WTC11 (cell line): Measurements from ENCODE around the gene KDM6B. TPM values are rescaled to one million over a fixed set of nuclear protein-coding genes. Genes with fewer than 3 reads are reported as not detected.

Experiments
- ATAC-seq: fragments of 200-7000 bp; cut with Tn5 transposase; 2 replicates; pipeline ENCODE4 v1.10.0; 2021; ENCODE audit warnings: mild to moderate bottlenecking, moderate library complexity
- CTCF ChIA-PET: fragments of 300-600 bp; sonication (Branson Sonifier 250); formaldehyde crosslinking; loops from one replicate; lab custom pipeline; 2021; ENCODE audit warnings: antibody characterized with exemption; lab: Charles Lee
- POLR2A ChIA-PET: fragments of 350-600 bp; sonication (Branson Sonifier 250); formaldehyde crosslinking; loops from one replicate; lab custom pipeline; 2021; ENCODE audit warnings: antibody characterized with exemption; lab: Charles Lee
- DNase-seq: peaks from one replicate; pipeline ENCODE4 v3.0.0; 2021; ENCODE audit warnings: low spot score
- H3K27ac Mint-ChIP-seq: 2 replicates; pipeline ENCODE4 v1.8.0; 2021; ENCODE audit warnings: mixed read lengths
- H3K27me3 Mint-ChIP-seq: 2 replicates; pipeline ENCODE4 v1.8.0; 2021; ENCODE audit warnings: low read depth, mild to moderate bottlenecking, moderate library complexity, mixed read lengths
- H3K36me3 Mint-ChIP-seq: 2 replicates; pipeline ENCODE4 v1.8.0; 2021; ENCODE audit warnings: mixed read lengths
- H3K4me1 Mint-ChIP-seq: 2 replicates; pipeline ENCODE4 v1.8.0; 2022; ENCODE audit warnings: mixed read lengths
- H3K4me3 Mint-ChIP-seq: 2 replicates; pipeline ENCODE4 v1.8.0; 2021; ENCODE audit warnings: mild to moderate bottlenecking, moderate library complexity, mixed read lengths
- H3K9me3 Mint-ChIP-seq: 2 replicates; pipeline ENCODE4 v1.8.0; 2021; ENCODE audit warnings: mixed read lengths
- CREB1 ChIP-seq: sonication (generic); formaldehyde crosslinking; IDR thresholded peaks from 2 replicates; pipeline ENCODE4 v1.8.0; 2023; ENCODE audit warnings: mild to moderate bottlenecking, missing genetic modification reagents
- FOXK1 ChIP-seq: sonication (generic); formaldehyde crosslinking; IDR thresholded peaks from 2 replicates; pipeline ENCODE4 v1.8.0; 2022; ENCODE audit warnings: mild to moderate bottlenecking, moderate library complexity, missing genetic modification reagents
- FOXP4 ChIP-seq: sonication (generic); formaldehyde crosslinking; IDR thresholded peaks from 2 replicates; pipeline ENCODE4 v1.8.0; 2022; ENCODE audit warnings: mild to moderate bottlenecking, missing genetic modification reagents
- IRF2 ChIP-seq: sonication (generic); formaldehyde crosslinking; IDR thresholded peaks from 2 replicates; pipeline ENCODE4 v1.8.0; 2022; ENCODE audit warnings: low read depth, missing genetic modification reagents, borderline replicate concordance
- MLX ChIP-seq: sonication (generic); formaldehyde crosslinking; IDR thresholded peaks from 2 replicates; pipeline ENCODE4 v1.8.1; 2023; ENCODE audit warnings: mild to moderate bottlenecking, missing genetic modification reagents, moderate library complexity
- MXD4 ChIP-seq: fragments of 250-450 bp; sonication (Bioruptor Pico); IDR thresholded peaks from 2 replicates; pipeline ENCODE4 v1.8.0; 2021; ENCODE audit warnings: mild to moderate bottlenecking, moderate library complexity, borderline replicate concordance
- MYBL2 ChIP-seq: sonication (generic); formaldehyde crosslinking; IDR thresholded peaks from 2 replicates; pipeline ENCODE4 v1.8.1; 2023; ENCODE audit warnings: mild to moderate bottlenecking, moderate library complexity, missing genetic modification reagents
- SMAD4 ChIP-seq: sonication (generic); formaldehyde crosslinking; IDR thresholded peaks from 2 replicates; pipeline ENCODE4 v1.8.0; 2022; ENCODE audit warnings: mild to moderate bottlenecking, missing genetic modification reagents
- SP1 ChIP-seq: sonication (generic); formaldehyde crosslinking; conservative IDR thresholded peaks from 2 replicates; pipeline ENCODE4 v1.8.1; 2022; ENCODE audit warnings: missing genetic modification reagents
- TEAD4 ChIP-seq: sonication (generic); formaldehyde crosslinking; IDR thresholded peaks from 2 replicates; pipeline ENCODE4 v1.8.0; 2022; ENCODE audit warnings: mild to moderate bottlenecking, missing genetic modification reagents
- ZNF317 ChIP-seq: sonication (generic); formaldehyde crosslinking; IDR thresholded peaks from 2 replicates; pipeline ENCODE4 v1.8.1; 2023; ENCODE audit warnings: low read depth, mild to moderate bottlenecking, moderate library complexity, missing genetic modification reagents, borderline replicate concordance
- ZNF416 ChIP-seq: fragments of 250-450 bp; sonication (Bioruptor Pico); IDR thresholded peaks from 2 replicates; pipeline ENCODE4 v1.9.0; 2021; ENCODE audit warnings: mild to moderate bottlenecking, inconsistent platforms
- ZNF671 ChIP-seq: fragments of 250-450 bp; sonication (Bioruptor Pico); IDR thresholded peaks from 2 replicates; pipeline ENCODE4 v1.8.0; 2021; ENCODE audit warnings: mild to moderate bottlenecking
- total RNA-seq: library from RNA; stranded (reverse); gene quantifications from 3 replicates; pipeline ENCODE4 v1.2.3, GENCODE V29; 2021
- TF ChIP-seq, protein P1 (sequence below): sonication (generic); formaldehyde crosslinking; IDR thresholded peaks from 2 replicates; pipeline ENCODE4 v1.8.1; 2022; ENCODE audit warnings: low read depth, missing genetic modification reagents, borderline replicate concordance
- TF ChIP-seq, protein P2 (sequence below): sonication (generic); formaldehyde crosslinking; IDR thresholded peaks from 2 replicates; pipeline ENCODE4 v1.8.1; 2022; ENCODE audit warnings: low read depth, mild to moderate bottlenecking, moderate library complexity, missing genetic modification reagents, borderline replicate concordance
- TF ChIP-seq, protein P3 (sequence below): sonication (generic); formaldehyde crosslinking; IDR thresholded peaks from 2 replicates; pipeline ENCODE4 v1.8.0; 2022; ENCODE audit warnings: missing genetic modification reagents
- TF ChIP-seq, protein P4 (sequence below): sonication (generic); formaldehyde crosslinking; IDR thresholded peaks from 2 replicates; pipeline ENCODE4 v1.8.0; 2023; ENCODE audit warnings: missing genetic modification reagents
- TF ChIP-seq, protein P5 (sequence below): sonication (generic); formaldehyde crosslinking; IDR thresholded peaks from 2 replicates; pipeline ENCODE4 v1.8.1; 2023; ENCODE audit warnings: mild to moderate bottlenecking, missing genetic modification reagents, borderline replicate concordance

Gene KDM6B
- total RNA-seq, 1 experiment from 2014 or later = 13.2 TPM

DNA sequence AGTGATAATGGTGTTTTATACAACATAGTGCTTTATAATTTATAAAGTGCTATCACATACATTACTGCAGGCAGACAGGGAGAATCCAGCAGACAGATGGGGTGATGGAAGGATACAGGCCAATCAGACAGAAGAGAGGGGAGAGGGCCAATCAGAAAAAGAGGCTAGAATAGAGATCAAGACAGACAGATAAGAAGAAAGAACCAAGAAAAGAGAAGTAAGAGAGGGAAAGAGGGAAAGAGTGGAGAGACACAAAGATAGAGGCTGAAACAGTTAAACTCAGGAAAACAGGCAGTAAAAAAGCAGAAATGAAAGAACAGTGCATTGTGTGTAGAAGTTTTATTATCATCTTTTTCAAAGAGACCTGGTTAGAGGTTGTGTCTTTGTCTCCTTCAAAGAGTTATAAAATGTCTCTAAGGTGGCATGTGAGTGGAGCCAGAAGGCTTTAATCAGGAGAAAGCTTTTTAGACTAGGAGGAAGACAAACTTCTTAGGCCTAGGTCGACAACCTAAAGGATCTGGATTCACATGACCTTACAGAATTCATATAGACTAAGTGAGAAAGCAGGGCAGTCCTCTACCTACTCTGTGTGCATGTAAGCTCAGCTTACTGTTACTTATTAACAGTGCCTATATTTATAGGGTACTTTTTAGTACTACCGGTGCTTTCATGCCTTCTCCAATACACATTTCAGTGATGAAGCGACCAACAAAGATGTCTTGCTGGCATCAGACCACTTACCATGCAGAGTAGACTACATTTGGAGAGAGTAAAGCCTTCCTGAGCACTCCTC is 46.3 kb downstream of the KDM6B start:
- no peak overlapping the region for H3K27ac Mint-ChIP-seq
- CTCF ChIA-PET = no interaction called here
- H3K4me3 Mint-ChIP-seq = no peak overlapping the region
- POLR2A ChIA-PET = no interaction called here
- peaks cover 2% of the 10 kb centered on the region; the same call in 1 of the 2 replicates for H3K4me1 Mint-ChIP-seq
- no peaks in the 10 kb centered on the region for H3K36me3 Mint-ChIP-seq
- ATAC-seq (no peak), DNase-seq (no peak)
- no peaks in the 10 kb centered on the region for H3K9me3 Mint-ChIP-seq
- no peak for TF ChIP-seq SMAD4 (CRISPR knock-in tag)
- TF ChIP-seq MXD4 (CRISPR knock-in tag) = no peak
- no peak for TF ChIP-seq ZNF317 (CRISPR knock-in tag)
- no peak for TF ChIP-seq IRF2 (CRISPR knock-in tag)
- TF ChIP-seq MYBL2 (CRISPR knock-in tag) = no peak
- TF ChIP-seq ZNF671 (CRISPR knock-in tag) = no peak
- TF ChIP-seq, protein P1, sequence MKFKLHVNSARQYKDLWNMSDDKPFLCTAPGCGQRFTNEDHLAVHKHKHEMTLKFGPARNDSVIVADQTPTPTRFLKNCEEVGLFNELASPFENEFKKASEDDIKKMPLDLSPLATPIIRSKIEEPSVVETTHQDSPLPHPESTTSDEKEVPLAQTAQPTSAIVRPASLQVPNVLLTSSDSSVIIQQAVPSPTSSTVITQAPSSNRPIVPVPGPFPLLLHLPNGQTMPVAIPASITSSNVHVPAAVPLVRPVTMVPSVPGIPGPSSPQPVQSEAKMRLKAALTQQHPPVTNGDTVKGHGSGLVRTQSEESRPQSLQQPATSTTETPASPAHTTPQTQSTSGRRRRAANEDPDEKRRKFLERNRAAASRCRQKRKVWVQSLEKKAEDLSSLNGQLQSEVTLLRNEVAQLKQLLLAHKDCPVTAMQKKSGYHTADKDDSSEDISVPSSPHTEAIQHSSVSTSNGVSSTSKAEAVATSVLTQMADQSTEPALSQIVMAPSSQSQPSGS (CRISPR knock-in tag) = no peak
- TF ChIP-seq TEAD4 (CRISPR knock-in tag) = no peak
- TF ChIP-seq, protein P2, sequence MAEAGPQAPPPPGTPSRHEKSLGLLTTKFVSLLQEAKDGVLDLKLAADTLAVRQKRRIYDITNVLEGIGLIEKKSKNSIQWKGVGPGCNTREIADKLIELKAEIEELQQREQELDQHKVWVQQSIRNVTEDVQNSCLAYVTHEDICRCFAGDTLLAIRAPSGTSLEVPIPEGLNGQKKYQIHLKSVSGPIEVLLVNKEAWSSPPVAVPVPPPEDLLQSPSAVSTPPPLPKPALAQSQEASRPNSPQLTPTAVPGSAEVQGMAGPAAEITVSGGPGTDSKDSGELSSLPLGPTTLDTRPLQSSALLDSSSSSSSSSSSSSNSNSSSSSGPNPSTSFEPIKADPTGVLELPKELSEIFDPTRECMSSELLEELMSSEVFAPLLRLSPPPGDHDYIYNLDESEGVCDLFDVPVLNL (CRISPR knock-in tag) = no peak
- TF ChIP-seq, protein P3, sequence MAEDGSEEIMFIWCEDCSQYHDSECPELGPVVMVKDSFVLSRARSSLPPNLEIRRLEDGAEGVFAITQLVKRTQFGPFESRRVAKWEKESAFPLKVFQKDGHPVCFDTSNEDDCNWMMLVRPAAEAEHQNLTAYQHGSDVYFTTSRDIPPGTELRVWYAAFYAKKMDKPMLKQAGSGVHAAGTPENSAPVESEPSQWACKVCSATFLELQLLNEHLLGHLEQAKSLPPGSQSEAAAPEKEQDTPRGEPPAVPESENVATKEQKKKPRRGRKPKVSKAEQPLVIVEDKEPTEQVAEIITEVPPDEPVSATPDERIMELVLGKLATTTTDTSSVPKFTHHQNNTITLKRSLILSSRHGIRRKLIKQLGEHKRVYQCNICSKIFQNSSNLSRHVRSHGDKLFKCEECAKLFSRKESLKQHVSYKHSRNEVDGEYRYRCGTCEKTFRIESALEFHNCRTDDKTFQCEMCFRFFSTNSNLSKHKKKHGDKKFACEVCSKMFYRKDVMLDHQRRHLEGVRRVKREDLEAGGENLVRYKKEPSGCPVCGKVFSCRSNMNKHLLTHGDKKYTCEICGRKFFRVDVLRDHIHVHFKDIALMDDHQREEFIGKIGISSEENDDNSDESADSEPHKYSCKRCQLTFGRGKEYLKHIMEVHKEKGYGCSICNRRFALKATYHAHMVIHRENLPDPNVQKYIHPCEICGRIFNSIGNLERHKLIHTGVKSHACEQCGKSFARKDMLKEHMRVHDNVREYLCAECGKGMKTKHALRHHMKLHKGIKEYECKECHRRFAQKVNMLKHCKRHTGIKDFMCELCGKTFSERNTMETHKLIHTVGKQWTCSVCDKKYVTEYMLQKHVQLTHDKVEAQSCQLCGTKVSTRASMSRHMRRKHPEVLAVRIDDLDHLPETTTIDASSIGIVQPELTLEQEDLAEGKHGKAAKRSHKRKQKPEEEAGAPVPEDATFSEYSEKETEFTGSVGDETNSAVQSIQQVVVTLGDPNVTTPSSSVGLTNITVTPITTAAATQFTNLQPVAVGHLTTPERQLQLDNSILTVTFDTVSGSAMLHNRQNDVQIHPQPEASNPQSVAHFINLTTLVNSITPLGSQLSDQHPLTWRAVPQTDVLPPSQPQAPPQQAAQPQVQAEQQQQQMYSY (CRISPR knock-in tag) = no peak
- TF ChIP-seq, protein P4, sequence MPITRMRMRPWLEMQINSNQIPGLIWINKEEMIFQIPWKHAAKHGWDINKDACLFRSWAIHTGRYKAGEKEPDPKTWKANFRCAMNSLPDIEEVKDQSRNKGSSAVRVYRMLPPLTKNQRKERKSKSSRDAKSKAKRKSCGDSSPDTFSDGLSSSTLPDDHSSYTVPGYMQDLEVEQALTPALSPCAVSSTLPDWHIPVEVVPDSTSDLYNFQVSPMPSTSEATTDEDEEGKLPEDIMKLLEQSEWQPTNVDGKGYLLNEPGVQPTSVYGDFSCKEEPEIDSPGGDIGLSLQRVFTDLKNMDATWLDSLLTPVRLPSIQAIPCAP (CRISPR knock-in tag) = no peak
- no peak for TF ChIP-seq MLX (CRISPR knock-in tag)
- TF ChIP-seq, all 79 proteins: peak for 0
- H3K27me3 Mint-ChIP-seq = no peaks in the 10 kb centered on the region

DNA sequence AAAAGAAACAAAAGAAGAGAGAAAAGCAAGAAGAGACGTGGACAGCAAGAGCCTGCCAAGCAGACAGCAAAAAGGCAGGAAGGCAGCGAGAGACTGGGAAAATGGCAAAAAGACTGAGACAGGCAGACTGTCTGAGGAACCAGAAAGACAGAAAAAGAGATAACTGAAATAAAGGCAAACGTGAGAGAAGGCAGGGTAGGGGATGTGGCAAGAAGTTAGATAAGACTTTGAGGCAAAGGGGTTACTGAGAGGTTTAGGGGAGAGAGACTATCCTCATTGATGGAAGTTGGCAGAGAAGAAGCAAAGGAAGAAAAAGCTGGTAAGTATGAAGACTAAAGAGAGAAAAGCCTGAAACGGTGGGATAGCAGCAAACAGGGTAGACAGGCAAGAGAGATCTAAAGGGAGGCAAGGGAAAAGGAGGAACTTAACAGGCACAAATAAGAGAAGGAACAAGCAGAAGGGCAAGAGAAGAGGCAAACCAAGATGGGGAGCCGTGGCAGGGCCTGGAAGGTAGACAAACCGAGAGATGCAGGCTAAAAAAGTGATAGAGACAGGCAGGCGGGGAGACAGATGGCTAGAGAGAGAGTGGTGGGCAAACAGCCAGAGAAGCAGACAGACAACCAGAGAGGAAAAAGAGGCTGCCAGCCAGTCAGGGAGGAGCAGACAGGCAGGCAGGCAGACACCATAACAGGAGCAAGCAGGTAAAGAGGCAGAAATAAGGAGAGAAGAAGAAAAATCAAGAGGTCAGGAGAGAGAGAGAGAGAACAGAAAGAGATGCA is 47.4 kb downstream of the KDM6B start:
- DNase-seq = no peak
- H3K4me1 Mint-ChIP-seq = peaks cover 8% of the 10 kb centered on the region
- ChIA-PET CTCF (interaction anchor here (0.6 kb wide), 1 partner anchor 142 kb away, joined by 3 read pairs; no protein-coding TSS in a partner anchor), POLR2A (no interaction called here)
- no peak overlapping the region for H3K27ac Mint-ChIP-seq
- no peak for ATAC-seq
- H3K4me3 Mint-ChIP-seq = no peak overlapping the region
- H3K36me3 Mint-ChIP-seq = no peaks in the 10 kb centered on the region
- H3K27me3 Mint-ChIP-seq = no peaks in the 10 kb centered on the region; the same call in 1 of the 2 replicates
- no peaks in the 10 kb centered on the region for H3K9me3 Mint-ChIP-seq
- no peak for TF ChIP-seq FOXP4 (CRISPR knock-in tag)
- TF ChIP-seq CREB1 (CRISPR knock-in tag) = no peak
- no peak for TF ChIP-seq FOXK1 (CRISPR knock-in tag)
- TF ChIP-seq SP1 (CRISPR knock-in tag) = no peak
- TF ChIP-seq ZNF416 (CRISPR knock-in tag) = no peak
- TF ChIP-seq, protein P5, sequence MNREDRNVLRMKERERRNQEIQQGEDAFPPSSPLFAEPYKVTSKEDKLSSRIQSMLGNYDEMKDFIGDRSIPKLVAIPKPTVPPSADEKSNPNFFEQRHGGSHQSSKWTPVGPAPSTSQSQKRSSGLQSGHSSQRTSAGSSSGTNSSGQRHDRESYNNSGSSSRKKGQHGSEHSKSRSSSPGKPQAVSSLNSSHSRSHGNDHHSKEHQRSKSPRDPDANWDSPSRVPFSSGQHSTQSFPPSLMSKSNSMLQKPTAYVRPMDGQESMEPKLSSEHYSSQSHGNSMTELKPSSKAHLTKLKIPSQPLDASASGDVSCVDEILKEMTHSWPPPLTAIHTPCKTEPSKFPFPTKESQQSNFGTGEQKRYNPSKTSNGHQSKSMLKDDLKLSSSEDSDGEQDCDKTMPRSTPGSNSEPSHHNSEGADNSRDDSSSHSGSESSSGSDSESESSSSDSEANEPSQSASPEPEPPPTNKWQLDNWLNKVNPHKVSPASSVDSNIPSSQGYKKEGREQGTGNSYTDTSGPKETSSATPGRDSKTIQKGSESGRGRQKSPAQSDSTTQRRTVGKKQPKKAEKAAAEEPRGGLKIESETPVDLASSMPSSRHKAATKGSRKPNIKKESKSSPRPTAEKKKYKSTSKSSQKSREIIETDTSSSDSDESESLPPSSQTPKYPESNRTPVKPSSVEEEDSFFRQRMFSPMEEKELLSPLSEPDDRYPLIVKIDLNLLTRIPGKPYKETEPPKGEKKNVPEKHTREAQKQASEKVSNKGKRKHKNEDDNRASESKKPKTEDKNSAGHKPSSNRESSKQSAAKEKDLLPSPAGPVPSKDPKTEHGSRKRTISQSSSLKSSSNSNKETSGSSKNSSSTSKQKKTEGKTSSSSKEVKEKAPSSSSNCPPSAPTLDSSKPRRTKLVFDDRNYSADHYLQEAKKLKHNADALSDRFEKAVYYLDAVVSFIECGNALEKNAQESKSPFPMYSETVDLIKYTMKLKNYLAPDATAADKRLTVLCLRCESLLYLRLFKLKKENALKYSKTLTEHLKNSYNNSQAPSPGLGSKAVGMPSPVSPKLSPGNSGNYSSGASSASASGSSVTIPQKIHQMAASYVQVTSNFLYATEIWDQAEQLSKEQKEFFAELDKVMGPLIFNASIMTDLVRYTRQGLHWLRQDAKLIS (CRISPR knock-in tag) = no peak
